ENCODE results near the gene RAI1. TPM values are rescaled to one million over a fixed set of nuclear protein-coding genes. Genes with fewer than 3 reads are reported as not detected.
A peak's percentile ranks its signal among the peaks of the same experiment; 100 is the strongest.

RAI1 gene
- total and polyA plus RNA-seq, 2 of the 13 experiments (the other 11 are each of a cell fraction or from before 2014, with no cell fraction given): 3.4 to 5.2 TPM

DNA sequence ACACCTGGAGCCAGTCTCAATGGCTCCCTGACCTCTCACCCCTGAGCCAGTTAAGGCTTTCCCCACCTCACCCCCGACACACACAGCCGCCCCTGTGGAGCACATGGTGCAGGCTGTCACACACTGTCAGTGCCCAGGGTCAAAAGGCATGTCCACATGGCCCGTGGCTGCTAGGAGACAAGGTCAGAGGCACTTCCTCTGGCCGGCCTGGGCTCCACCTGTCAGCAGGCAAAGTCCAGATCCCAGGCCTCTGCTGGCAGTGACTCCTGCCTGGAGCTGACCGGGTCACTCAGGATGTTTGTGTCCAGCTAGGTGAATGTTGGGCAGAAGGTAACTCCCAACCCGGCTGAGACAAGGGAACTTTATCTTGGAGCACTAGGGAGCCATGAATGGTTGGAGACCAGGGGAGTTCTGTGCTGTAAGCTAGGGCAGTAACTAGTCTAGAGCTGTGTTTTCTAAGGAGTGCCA is 149.5 kb downstream of the RAI1 start (continued):
- TF ChIP-seq YEATS4 (CRISPR knock-in tag; IDR thresholded peaks at IDR 0.05; ENCODE audit: borderline replicate concordance) (peak; percentile 96), CHCHD3 (CRISPR knock-in tag; IDR thresholded peaks at IDR 0.05) (no peak), FOXK1 (CRISPR knock-in tag; IDR thresholded peaks at IDR 0.05; ENCODE audit: borderline replicate concordance, low read depth) (peak; percentile 94), RBFOX2 (IDR thresholded peaks at IDR 0.05; ENCODE audit: low read depth, low read length) (0 out of 2 replicates have a peak, but pooled peaks have one; percentile 44), ZSCAN30 (CRISPR knock-in tag; IDR thresholded peaks at IDR 0.05) (no peak), ZNF260 (CRISPR knock-in tag; IDR thresholded peaks at IDR 0.05; ENCODE audit: borderline replicate concordance, low read depth) (no peak), RARG (CRISPR knock-in tag; IDR thresholded peaks at IDR 0.05; ENCODE audit: low read depth) (no peak), ZNF253 (CRISPR knock-in tag; IDR thresholded peaks at IDR 0.05; ENCODE audit: borderline replicate concordance) (no peak), SRSF9 (IDR thresholded peaks at IDR 0.05; ENCODE audit: borderline replicate concordance, insufficient read depth, low read depth, low read length, poor library complexity, severe bottlenecking) (no peak), ZNF570 (CRISPR knock-in tag; IDR thresholded peaks at IDR 0.05; ENCODE audit: borderline replicate concordance) (no peak), HNRNPL (IDR thresholded peaks at IDR 0.05; ENCODE audit: low read depth, low read length) (peak; percentile 81), SP5 (CRISPR knock-in tag; IDR thresholded peaks at IDR 0.05; ENCODE audit: borderline replicate concordance, low read depth) (peak; percentile 89), ZNF772 (CRISPR knock-in tag; IDR thresholded peaks at IDR 0.05) (peak; percentile 88), ZSCAN31 (CRISPR knock-in tag; IDR thresholded peaks at IDR 0.05; ENCODE audit: low read depth) (peak; percentile 87), BCL6 (CRISPR knock-in tag; IDR thresholded peaks at IDR 0.05) (peak; percentile 89), SIX1 (CRISPR knock-in tag; IDR thresholded peaks at IDR 0.05; ENCODE audit: borderline replicate concordance) (peak; percentile 59; the same call in 1 of the 2 replicates), ARID2 (CRISPR knock-in tag; IDR thresholded peaks at IDR 0.05; ENCODE audit: borderline replicate concordance) (no peak), U2AF2 (IDR thresholded peaks at IDR 0.05; ENCODE audit: low read depth, low read length) (no peak), PLRG1 (conservative IDR thresholded peaks at IDR 0.05) (no peak), PTBP1 (IDR thresholded peaks at IDR 0.05; ENCODE audit: low read depth, low read length, poor library complexity, severe bottlenecking) (no peak), GPBP1L1 (CRISPR knock-in tag; IDR thresholded peaks at IDR 0.05) (no peak), ZNF501 (CRISPR knock-in tag; IDR thresholded peaks at IDR 0.05) (peak; percentile 71; the same call in 1 of the 2 replicates), STAG1 (CRISPR knock-in tag; IDR thresholded peaks at IDR 0.05) (peak; percentile 25; the same call in 1 of the 2 replicates), ZNF674 (CRISPR knock-in tag; IDR thresholded peaks at IDR 0.05; ENCODE audit: low read depth) (no peak), POLR2AphosphoS5 (IDR thresholded peaks at IDR 0.05; ENCODE audit: low read depth, low read length) (peak; percentile 33; the same call in 1 of the 2 replicates), ARNT (IDR thresholded peaks at IDR 0.05) (no peak)
- TF ChIP-seq, protein P1, sequence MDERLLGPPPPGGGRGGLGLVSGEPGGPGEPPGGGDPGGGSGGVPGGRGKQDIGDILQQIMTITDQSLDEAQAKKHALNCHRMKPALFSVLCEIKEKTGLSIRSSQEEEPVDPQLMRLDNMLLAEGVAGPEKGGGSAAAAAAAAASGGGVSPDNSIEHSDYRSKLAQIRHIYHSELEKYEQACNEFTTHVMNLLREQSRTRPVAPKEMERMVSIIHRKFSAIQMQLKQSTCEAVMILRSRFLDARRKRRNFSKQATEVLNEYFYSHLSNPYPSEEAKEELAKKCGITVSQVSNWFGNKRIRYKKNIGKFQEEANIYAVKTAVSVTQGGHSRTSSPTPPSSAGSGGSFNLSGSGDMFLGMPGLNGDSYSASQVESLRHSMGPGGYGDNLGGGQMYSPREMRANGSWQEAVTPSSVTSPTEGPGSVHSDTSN (CRISPR knock-in tag; IDR thresholded peaks at IDR 0.05): peak; percentile 55; the same call in 1 of the 2 replicates
- TF ChIP-seq, protein P2, sequence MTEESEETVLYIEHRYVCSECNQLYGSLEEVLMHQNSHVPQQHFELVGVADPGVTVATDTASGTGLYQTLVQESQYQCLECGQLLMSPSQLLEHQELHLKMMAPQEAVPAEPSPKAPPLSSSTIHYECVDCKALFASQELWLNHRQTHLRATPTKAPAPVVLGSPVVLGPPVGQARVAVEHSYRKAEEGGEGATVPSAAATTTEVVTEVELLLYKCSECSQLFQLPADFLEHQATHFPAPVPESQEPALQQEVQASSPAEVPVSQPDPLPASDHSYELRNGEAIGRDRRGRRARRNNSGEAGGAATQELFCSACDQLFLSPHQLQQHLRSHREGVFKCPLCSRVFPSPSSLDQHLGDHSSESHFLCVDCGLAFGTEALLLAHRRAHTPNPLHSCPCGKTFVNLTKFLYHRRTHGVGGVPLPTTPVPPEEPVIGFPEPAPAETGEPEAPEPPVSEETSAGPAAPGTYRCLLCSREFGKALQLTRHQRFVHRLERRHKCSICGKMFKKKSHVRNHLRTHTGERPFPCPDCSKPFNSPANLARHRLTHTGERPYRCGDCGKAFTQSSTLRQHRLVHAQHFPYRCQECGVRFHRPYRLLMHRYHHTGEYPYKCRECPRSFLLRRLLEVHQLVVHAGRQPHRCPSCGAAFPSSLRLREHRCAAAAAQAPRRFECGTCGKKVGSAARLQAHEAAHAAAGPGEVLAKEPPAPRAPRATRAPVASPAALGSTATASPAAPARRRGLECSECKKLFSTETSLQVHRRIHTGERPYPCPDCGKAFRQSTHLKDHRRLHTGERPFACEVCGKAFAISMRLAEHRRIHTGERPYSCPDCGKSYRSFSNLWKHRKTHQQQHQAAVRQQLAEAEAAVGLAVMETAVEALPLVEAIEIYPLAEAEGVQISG (CRISPR knock-in tag; IDR thresholded peaks at IDR 0.05): peak; percentile 89

Measured in HepG2 (cell line).